ENCODE measurements around the gene CEP57L1. TPM values are rescaled to one million over a fixed set of nuclear protein-coding genes. Genes with fewer than 3 reads are reported as not detected.

CEP57L1 gene
- total and polyA plus RNA-seq, 10 of the 15 experiments (the other 5 are each of a cell fraction or from before 2014, with no cell fraction given): 12.7 to 30.5 (median 21.9) TPM

- POLR2A ChIA-PET: no interaction called here
- 33% methylated on average over 3 of the region's 3 CpGs for WGBS (ENCODE audit: insufficient coverage, insufficient replicate concordance, low lambda C conversion rate, missing lambda C conversion rate)
Observed at GRCh38 chr6:109076377-109076776, 18.9 kb upstream of the CEP57L1 start.

More at GRCh38 chr6:109076377-109076776, 18.9 kb upstream of the CEP57L1 start:
- ChIA-PET SMC1A (ENCODE audit: uncharacterized antibody, unreplicated experiment) (interaction anchor here (0.6 to 6.3 kb wide), 2 partner anchors 283 to 535 kb away, joined by 3 to 61 read pairs; no protein-coding TSS in a partner anchor), CTCF (interaction anchor here (6.5 kb wide), 1 partner anchor 533 kb away, joined by 107 read pairs; no protein-coding TSS in a partner anchor), RAD21 (ENCODE audit: unreplicated experiment) (interaction anchor here (6.6 kb wide), 1 partner anchor 534 kb away, joined by 49 read pairs; no protein-coding TSS in a partner anchor)
- TF ChIP-seq ATF7 (IDR thresholded peaks at IDR 0.05; ENCODE audit: low read depth): no peak
- TF ChIP-seq, protein P1, sequence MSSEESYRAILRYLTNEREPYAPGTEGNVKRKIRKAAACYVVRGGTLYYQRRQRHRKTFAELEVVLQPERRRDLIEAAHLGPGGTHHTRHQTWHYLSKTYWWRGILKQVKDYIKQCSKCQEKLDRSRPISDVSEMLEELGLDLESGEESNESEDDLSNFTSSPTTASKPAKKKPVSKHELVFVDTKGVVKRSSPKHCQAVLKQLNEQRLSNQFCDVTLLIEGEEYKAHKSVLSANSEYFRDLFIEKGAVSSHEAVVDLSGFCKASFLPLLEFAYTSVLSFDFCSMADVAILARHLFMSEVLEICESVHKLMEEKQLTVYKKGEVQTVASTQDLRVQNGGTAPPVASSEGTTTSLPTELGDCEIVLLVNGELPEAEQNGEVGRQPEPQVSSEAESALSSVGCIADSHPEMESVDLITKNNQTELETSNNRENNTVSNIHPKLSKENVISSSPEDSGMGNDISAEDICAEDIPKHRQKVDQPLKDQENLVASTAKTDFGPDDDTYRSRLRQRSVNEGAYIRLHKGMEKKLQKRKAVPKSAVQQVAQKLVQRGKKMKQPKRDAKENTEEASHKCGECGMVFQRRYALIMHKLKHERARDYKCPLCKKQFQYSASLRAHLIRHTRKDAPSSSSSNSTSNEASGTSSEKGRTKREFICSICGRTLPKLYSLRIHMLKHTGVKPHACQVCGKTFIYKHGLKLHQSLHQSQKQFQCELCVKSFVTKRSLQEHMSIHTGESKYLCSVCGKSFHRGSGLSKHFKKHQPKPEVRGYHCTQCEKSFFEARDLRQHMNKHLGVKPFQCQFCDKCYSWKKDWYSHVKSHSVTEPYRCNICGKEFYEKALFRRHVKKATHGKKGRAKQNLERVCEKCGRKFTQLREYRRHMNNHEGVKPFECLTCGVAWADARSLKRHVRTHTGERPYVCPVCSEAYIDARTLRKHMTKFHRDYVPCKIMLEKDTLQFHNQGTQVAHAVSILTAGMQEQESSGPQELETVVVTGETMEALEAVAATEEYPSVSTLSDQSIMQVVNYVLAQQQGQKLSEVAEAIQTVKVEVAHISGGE (CRISPR knock-in tag; IDR thresholded peaks at IDR 0.05): no peak
- TF ChIP-seq MYB (IDR thresholded peaks at IDR 0.05; ENCODE audit: borderline replicate concordance, low read depth, low read length): no peak
- TF ChIP-seq, protein P2, sequence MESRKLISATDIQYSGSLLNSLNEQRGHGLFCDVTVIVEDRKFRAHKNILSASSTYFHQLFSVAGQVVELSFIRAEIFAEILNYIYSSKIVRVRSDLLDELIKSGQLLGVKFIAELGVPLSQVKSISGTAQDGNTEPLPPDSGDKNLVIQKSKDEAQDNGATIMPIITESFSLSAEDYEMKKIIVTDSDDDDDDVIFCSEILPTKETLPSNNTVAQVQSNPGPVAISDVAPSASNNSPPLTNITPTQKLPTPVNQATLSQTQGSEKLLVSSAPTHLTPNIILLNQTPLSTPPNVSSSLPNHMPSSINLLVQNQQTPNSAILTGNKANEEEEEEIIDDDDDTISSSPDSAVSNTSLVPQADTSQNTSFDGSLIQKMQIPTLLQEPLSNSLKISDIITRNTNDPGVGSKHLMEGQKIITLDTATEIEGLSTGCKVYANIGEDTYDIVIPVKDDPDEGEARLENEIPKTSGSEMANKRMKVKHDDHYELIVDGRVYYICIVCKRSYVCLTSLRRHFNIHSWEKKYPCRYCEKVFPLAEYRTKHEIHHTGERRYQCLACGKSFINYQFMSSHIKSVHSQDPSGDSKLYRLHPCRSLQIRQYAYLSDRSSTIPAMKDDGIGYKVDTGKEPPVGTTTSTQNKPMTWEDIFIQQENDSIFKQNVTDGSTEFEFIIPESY (IDR thresholded peaks at IDR 0.05): no peak
- TF ChIP-seq MLLT1 (IDR thresholded peaks at IDR 0.05): no peak
- TF ChIP-seq DPF2 (IDR thresholded peaks at IDR 0.05): no peak
- TF ChIP-seq BACH1 (IDR thresholded peaks at IDR 0.05; ENCODE audit: borderline replicate concordance): no peak
- no peak for TF ChIP-seq TCF12 (IDR thresholded peaks at IDR 0.05; ENCODE audit: low read depth, low read length)
- no peak for TF ChIP-seq SIN3A (IDR thresholded peaks at IDR 0.05; ENCODE audit: low read depth, low read length)
- TF ChIP-seq YY1 (IDR thresholded peaks at IDR 0.05; ENCODE audit: low read depth, low read length): no peak
- no peak overlapping the region for H3K27ac ChIP-seq (ENCODE audit: control insufficient read depth, insufficient read depth)
- DNase-seq (ENCODE audit: low read depth, low spot score) (no peak), FAIRE-seq (no peak), ATAC-seq (no peak)
- H3K9me3 ChIP-seq (replicated peaks; ENCODE audit: control insufficient read depth, insufficient read depth, low read length): no peaks in the 10 kb centered on the region
- no peak overlapping the region for H3K4me2 ChIP-seq (ENCODE audit: control insufficient read depth, insufficient read depth)
- H3K36me3 ChIP-seq (ENCODE audit: control insufficient read depth in 2 of 2, insufficient read depth in 2 of 2, low read length in 1 of 2): no peaks in the 10 kb centered on the region
- intact Hi-C loops (cut with micrococcal nuclease; ENCODE audit: unreplicated experiment): no loop called here
- no peaks in the 10 kb centered on the region for H4K20me1 ChIP-seq (ENCODE audit: control insufficient read depth, insufficient read depth)
- H3K4me1 ChIP-seq (ENCODE audit: control insufficient read depth, insufficient read depth, low read length): no peaks in the 10 kb centered on the region
- in situ Hi-C loops (cut with MboI): no loop called here
- H3K79me2 ChIP-seq (ENCODE audit: control insufficient read depth, insufficient read depth, low read length): no peaks in the 10 kb centered on the region
- no peak overlapping the region for H2AFZ ChIP-seq (ENCODE audit: control insufficient read depth, low read depth, low read length)
- BruUV-seq (replicated peaks): no TSS peak
- no peak overlapping the region for H3K4me3 ChIP-seq
- H3K27me3 ChIP-seq (replicated peaks in 1 of 2; ENCODE audit: control insufficient read depth in 2 of 2, insufficient read depth in 2 of 2, low read length in 1 of 2): 0 out of 4 replicates have a peak, but pooled peaks cover 0 to 1% of the 10 kb centered on the region in 2 experiments
- H3K9ac ChIP-seq (ENCODE audit: control insufficient read depth, insufficient read depth, low read length): no peak overlapping the region
